HL-60 (cell line): ENCODE data around the gene KCNV2.
A peak's percentile ranks its signal among the peaks of the same experiment; 100 is the strongest.
"Not testable (repeated sequence)": the region's sequence is repeated elsewhere in the genome, so short reads cannot be mapped to it uniquely, and the experiment has no call there.

Experiments used
- DNase-seq, 2 experiments: peaks; one replicate each; pipeline ENCODE4 v3.0.0-alpha.2; 2010 to 2020; ENCODE audit warnings: low read depth in 1 of 2, low spot score in 1 of 2
- H3K27ac ChIP-seq: fragments of 250-450 bp; sonication (Bioruptor Pico); replicated peaks from 2 replicates; pipeline ENCODE4 v1.5.1; 2020; ENCODE audit warnings: mild to moderate bottlenecking, moderate library complexity
- H3K27me3 ChIP-seq: fragments of 250-450 bp; sonication (Bioruptor Pico); 2 replicates; pipeline ENCODE4 v1.5.1; 2021; ENCODE audit warnings: mild to moderate bottlenecking, moderate library complexity; ENCODE audit not compliant: insufficient read depth, poor library complexity, severe bottlenecking
- H3K4me3 ChIP-seq: replicated peaks from 2 replicates; pipeline ENCODE4 v1.5.1; 2011; ENCODE audit warnings: mild to moderate bottlenecking, control low read depth, low read length; ENCODE audit not compliant: insufficient read depth
- CTCF ChIP-seq: IDR thresholded peaks from one replicate; pipeline ENCODE4 v1.5.1; 2011; ENCODE audit warnings: low read length, control low read depth, inconsistent platforms; ENCODE audit not compliant: insufficient read depth
- GABPA ChIP-seq: IDR thresholded peaks from 2 replicates; pipeline ENCODE4 v1.6.1; 2012; ENCODE audit warnings: low read depth
- POLR2AphosphoS5 ChIP-seq: IDR thresholded peaks from 2 replicates; pipeline ENCODE4 v1.6.1; 2012; ENCODE audit warnings: low read depth
- REST ChIP-seq: IDR thresholded peaks from 2 replicates; pipeline ENCODE4 v1.6.1; 2012; ENCODE audit warnings: low read depth; ENCODE audit not compliant: insufficient replicate concordance
- SPI1 ChIP-seq: IDR thresholded peaks from 2 replicates; pipeline ENCODE4 v1.6.1; 2012; ENCODE audit warnings: low read depth, mild to moderate bottlenecking, borderline replicate concordance

Gene KCNV2

GRCh38 chr9:2700909-2701550 is 16.3 kb upstream of the KCNV2 start:
- TF ChIP-seq CTCF, result no peak
- no peak for TF ChIP-seq POLR2AphosphoS5
- no peak for TF ChIP-seq GABPA
- Histone ChIP-seq H3K27me3 (no peaks in the 10 kb centered on the region), H3K27ac (no peak overlapping the region), H3K4me3 (no peak overlapping the region)
- no peak for DNase-seq

GRCh38 chr9:2704504-2704903 is 12.8 kb upstream of the KCNV2 start:
- no peak overlapping the region for H3K4me3 ChIP-seq
- TF ChIP-seq GABPA (no peak), REST (no peak), CTCF (no peak), SPI1 (no peak; the same call in 1 of the 2 replicates), POLR2AphosphoS5 (no peak)
- no peaks in the 10 kb centered on the region for H3K27me3 ChIP-seq
- peak overlapping the region; percentile 53 for H3K27ac ChIP-seq
- DNase-seq, result peak; percentile 36 to 81

GRCh38 chr9:2707256-2707655 is 10.1 kb upstream of the KCNV2 start:
- not testable (repeated sequence) for H3K4me3 ChIP-seq, DNase-seq, H3K27me3 ChIP-seq, H3K27ac ChIP-seq

- TF ChIP-seq REST, result no peak
- no peak for DNase-seq
- no peak overlapping the region for H3K27ac ChIP-seq
- H3K27me3 ChIP-seq, result no peaks in the 10 kb centered on the region
- no peak overlapping the region for H3K4me3 ChIP-seq
These were observed 7.6 kb upstream of the KCNV2 start for GRCh38 chr9:2709645-2710101.

GRCh38 chr9:2711716-2712115 is 5.6 kb upstream of the KCNV2 start:
- Histone ChIP-seq H3K27me3 (no peaks in the 10 kb centered on the region), H3K27ac (no peak overlapping the region), H3K4me3 (no peak overlapping the region)
- TF ChIP-seq CTCF, result no peak
- TF ChIP-seq SPI1, result no peak
- TF ChIP-seq GABPA, result no peak
- no peak for TF ChIP-seq POLR2AphosphoS5
- TF ChIP-seq REST, result no peak
- no peak for DNase-seq
